8988T (cell line): ENCODE measurements around the gene CES2.
"Not testable (repeated sequence)": the region's sequence is repeated elsewhere in the genome, so short reads cannot be mapped to it uniquely, and the experiment has no call there.

Experiments
- DNase-seq: peaks from one replicate; pipeline ENCODE4 v3.0.0; 2011

The CES2 gene

GRCh38 chr16:66991545-66992077 is 56.3 kb downstream of the CES2 start:
- no peak for DNase-seq

GRCh38 chr16:66993558-66993957 is 58.2 kb downstream of the CES2 start:
- not testable (repeated sequence) for DNase-seq
